CD4-positive, alpha-beta T cell treated with Interleukin-1 beta for 1 hour (primary cell): ENCODE data around the gene DGUOK.
"Not testable (repeated sequence)": the region's sequence is repeated elsewhere in the genome, so short reads cannot be mapped to it uniquely, and the experiment has no call there.

Experiments used
- DNase-seq, 2 donors: peaks; one replicate each; pipeline ENCODE4 v3.0.0-alpha.2; 2020 to 2022

DGUOK gene

GRCh38 chr2:73926493-73927327 is at the start of gene DGUOK:
TSS of gene DGUOK (plus strand) at chr2:73926880. CDS start at chr2:73926911, 31 bp downstream.
- DNase-seq: peak; percentile 98

- no peak for DNase-seq
These were observed 49.4 kb upstream of the DGUOK start for GRCh38 chr2:73877071-73877802.

- DNase-seq: not testable (repeated sequence)
These were observed 48.7 kb upstream of the DGUOK start for GRCh38 chr2:73877984-73878383.

- DNase-seq: no peak
These were observed 41.3 kb upstream of the DGUOK start for GRCh38 chr2:73885406-73885805.

GRCh38 chr2:73886357-73886756 is 40.3 kb upstream of the DGUOK start:
- DNase-seq: no peak

GRCh38 chr2:73887596-73888353 is 38.9 kb upstream of the DGUOK start:
- DNase-seq: not testable (repeated sequence)

- DNase-seq: no peak
These were observed 38.3 kb upstream of the DGUOK start for GRCh38 chr2:73888388-73888787.

GRCh38 chr2:73889206-73889605 is 37.5 kb upstream of the DGUOK start:
- DNase-seq: no peak

- DNase-seq: no peak
These were observed 36.2 kb upstream of the DGUOK start for GRCh38 chr2:73890301-73891092.

GRCh38 chr2:73891276-73891901 is 35.3 kb upstream of the DGUOK start:
- DNase-seq: no peak

GRCh38 chr2:73892631-73893329 is 33.9 kb upstream of the DGUOK start, which contains the start of gene ACTG2:
TSS of gene ACTG2 (plus strand) at chr2:73893008. CDS start at chr2:73901312, 8,304 bp downstream.
- no peak for DNase-seq

- DNase-seq: no peak
These were observed 32.8 kb upstream of the DGUOK start for GRCh38 chr2:73893764-73894474.

- no peak for DNase-seq
These were observed 32.2 kb upstream of the DGUOK start for GRCh38 chr2:73894475-73894850.

- DNase-seq: no peak
These were observed 31.8 kb upstream of the DGUOK start for GRCh38 chr2:73894877-73895276.

- no peak for DNase-seq
These were observed 31.2 kb upstream of the DGUOK start for GRCh38 chr2:73895473-73895872.

- peak; percentile 10 to 26 for DNase-seq
These were observed 30.1 kb upstream of the DGUOK start for GRCh38 chr2:73896362-73897239.

GRCh38 chr2:73897240-73897583 is 29.5 kb upstream of the DGUOK start:
- no peak for DNase-seq

GRCh38 chr2:73897934-73898333 is 28.7 kb upstream of the DGUOK start:
- no peak for DNase-seq

GRCh38 chr2:73899801-73900336 is 26.8 kb upstream of the DGUOK start:
- DNase-seq: no peak
